ENCODE measurements around the gene CCDC149.

CCDC149 gene

DNA sequence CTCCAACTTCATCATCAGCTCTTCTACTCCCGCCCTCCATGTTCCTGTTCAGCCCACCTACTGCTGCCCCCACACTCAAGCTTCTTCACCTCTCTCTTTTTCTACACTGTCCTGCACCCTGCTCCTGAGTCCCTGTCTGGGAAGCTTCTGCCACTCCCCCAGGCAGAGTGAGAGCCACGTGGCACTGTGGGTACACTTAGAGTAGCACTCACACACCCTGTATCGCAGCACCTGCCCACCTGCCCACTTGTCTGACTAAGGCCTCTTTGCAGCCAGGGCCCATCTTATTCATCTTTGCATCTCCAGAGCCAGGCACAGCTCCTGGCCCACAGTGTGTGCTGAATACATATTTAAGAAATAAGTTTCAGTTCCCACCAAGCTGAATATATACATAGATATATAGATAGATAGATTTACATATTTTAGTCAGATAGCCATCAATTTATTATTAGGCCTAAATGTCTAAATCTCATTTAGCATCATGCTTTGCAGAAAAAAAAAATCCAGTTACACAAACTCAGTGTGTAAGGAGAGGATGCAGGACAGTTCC, 24.9 kb downstream of the CCDC149 start:
- no peaks in the 10 kb centered on the region for H3K9me3 ChIP-seq
- H3K36me3 ChIP-seq = peaks cover 4 to 20% (median 9%) of the 10 kb centered on the region in 3 donors
- H3K4me3 ChIP-seq = no peak overlapping the region
- TF ChIP-seq, protein P1, sequence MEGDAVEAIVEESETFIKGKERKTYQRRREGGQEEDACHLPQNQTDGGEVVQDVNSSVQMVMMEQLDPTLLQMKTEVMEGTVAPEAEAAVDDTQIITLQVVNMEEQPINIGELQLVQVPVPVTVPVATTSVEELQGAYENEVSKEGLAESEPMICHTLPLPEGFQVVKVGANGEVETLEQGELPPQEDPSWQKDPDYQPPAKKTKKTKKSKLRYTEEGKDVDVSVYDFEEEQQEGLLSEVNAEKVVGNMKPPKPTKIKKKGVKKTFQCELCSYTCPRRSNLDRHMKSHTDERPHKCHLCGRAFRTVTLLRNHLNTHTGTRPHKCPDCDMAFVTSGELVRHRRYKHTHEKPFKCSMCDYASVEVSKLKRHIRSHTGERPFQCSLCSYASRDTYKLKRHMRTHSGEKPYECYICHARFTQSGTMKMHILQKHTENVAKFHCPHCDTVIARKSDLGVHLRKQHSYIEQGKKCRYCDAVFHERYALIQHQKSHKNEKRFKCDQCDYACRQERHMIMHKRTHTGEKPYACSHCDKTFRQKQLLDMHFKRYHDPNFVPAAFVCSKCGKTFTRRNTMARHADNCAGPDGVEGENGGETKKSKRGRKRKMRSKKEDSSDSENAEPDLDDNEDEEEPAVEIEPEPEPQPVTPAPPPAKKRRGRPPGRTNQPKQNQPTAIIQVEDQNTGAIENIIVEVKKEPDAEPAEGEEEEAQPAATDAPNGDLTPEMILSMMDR (IDR thresholded peaks at IDR 0.05) = no peak
- no peak overlapping the region for H3K27ac ChIP-seq
- no peaks in the 10 kb centered on the region for H3K27me3 ChIP-seq
- H3K4me1 ChIP-seq = no peaks in the 10 kb centered on the region
- no peak for DNase-seq
- intact Hi-C loops (cut with DNase I; ENCODE audit: low total_unique reads) = no loop called here

DNA sequence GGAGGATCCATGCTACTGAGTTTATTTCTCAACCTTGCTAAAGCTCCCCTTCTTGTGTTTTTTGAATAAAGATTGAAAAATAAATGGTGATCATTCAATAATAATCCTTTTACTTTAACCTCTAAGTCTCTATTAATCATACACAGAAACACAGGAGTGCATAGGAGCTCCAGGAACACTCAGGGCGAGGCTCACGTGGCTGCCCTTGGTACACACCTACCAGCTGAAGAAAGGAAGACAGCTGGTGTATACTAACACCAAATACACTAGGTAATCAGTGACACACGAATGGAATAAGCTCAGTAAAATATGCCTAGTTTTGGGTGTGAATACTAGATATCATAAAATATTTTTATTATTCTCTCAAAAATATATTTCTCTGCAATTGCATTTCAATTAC, 26.2 kb downstream of the CCDC149 start:
- no peak for DNase-seq
- peaks cover 0 to 15% (median 5%) of the 10 kb centered on the region in 3 donors for H3K36me3 ChIP-seq
- H3K4me1 ChIP-seq = no peaks in the 10 kb centered on the region
- TF ChIP-seq, protein P1 (IDR thresholded peaks at IDR 0.05) = no peak
- intact Hi-C loops (cut with DNase I; ENCODE audit: low total_unique reads) = no loop called here
- no peaks in the 10 kb centered on the region for H3K9me3 ChIP-seq
- H3K27me3 ChIP-seq = no peaks in the 10 kb centered on the region
- no peak overlapping the region for H3K4me3 ChIP-seq
- H3K27ac ChIP-seq = no peak overlapping the region

DNA sequence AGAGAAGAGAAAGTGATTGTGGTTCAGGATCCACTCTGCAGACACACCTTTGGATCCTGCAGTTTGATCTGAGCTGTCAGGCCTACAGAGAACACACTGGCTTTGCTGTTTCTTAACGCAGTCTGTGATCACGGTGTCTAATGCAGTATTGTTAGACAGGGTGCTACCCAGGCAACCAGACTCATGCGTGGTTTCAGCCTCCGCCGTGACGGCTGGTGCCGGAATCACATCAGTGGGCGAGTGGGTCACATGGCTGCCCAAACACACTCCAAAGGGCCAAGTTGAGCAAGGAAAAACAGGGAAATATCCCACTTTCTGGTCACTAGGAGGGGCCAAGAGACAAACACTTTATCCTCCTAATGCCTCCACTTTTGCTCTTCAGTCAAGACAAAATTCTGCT, 27.5 kb downstream of the CCDC149 start:
- H3K9me3 ChIP-seq = no peaks in the 10 kb centered on the region

DNA sequence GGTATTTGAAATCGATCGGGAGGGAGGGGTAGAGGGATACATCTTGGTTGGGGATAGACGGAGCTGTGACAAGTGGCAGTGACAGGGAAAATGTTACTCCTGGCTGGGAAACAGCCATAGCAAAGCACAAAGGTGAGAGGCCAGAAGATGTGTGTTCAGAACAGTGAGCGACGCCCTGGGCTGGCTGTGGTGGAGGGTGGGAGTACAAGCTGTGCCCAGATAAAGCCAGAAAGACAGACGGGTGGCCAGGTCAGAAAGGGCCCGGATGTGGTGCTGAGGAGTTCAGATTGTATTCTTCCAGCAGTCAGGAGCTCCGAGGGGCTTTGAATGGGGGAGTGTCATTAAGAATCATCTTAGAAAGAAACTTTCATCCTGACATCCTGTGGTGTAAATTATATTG, 27.9 kb downstream of the CCDC149 start:
- H3K27ac ChIP-seq = no peak overlapping the region
- H3K4me3 ChIP-seq = no peak overlapping the region
- DNase-seq = no peak
- TF ChIP-seq, protein P1 (IDR thresholded peaks at IDR 0.05) = no peak
- intact Hi-C loops (cut with DNase I; ENCODE audit: low total_unique reads) = no loop called here
- H3K9me3 ChIP-seq = no peaks in the 10 kb centered on the region
- H3K4me1 ChIP-seq = no peaks in the 10 kb centered on the region
- H3K36me3 ChIP-seq = peaks cover 0 to 7% (median 0%) of the 10 kb centered on the region in 3 donors
- H3K27me3 ChIP-seq = no peaks in the 10 kb centered on the region

More for the DNA sequence above, 27.5 kb downstream of the CCDC149 start:
- no peak overlapping the region for H3K27ac ChIP-seq
- no peaks in the 10 kb centered on the region for H3K4me1 ChIP-seq
- TF ChIP-seq, protein P1 (IDR thresholded peaks at IDR 0.05) = no peak
- H3K27me3 ChIP-seq = no peaks in the 10 kb centered on the region
- DNase-seq = no peak
- peaks cover 0 to 7% (median 0%) of the 10 kb centered on the region in 3 donors for H3K36me3 ChIP-seq
- intact Hi-C loops (cut with DNase I; ENCODE audit: low total_unique reads) = no loop called here
- H3K4me3 ChIP-seq = no peak overlapping the region

DNA sequence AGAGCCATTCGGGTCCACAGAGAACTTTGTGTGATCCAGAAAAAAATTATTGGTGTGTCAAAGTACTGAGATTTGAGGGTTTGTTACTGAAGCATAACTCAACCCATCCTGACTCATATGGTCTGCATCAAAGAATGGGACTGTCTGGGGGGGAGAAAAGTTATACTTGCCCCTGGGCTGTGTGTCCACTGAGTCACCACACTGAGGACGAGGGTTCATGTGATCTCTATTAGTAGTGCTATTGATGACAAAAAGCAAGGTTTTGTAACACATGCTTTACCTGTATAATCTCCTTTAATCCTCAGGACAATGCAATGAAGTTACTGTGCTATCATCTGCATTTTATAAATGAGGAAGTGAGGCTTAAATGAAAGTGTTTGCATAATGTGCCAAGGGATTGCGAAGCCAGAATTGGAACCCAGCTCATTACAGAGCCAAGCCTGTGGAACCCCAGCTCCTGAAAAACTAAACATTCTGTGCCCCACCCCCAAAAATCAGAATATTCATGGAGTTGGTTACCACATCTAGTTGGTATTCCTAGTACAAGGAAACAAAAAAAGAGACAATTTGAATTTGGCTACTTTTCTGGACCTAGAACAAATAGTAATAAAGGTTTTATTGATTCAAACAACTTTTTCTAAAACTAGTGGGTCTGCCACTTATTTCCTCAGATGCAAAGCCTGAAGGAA, 31.2 kb downstream of the CCDC149 start:
- Histone ChIP-seq H3K27ac (no peak overlapping the region), H3K4me3 (no peak overlapping the region), H3K27me3 (no peaks in the 10 kb centered on the region), H3K4me1 (peaks cover 0 to 6% (median 0%) of the 10 kb centered on the region in 4 donors), H3K36me3 (no peaks in the 10 kb centered on the region), H3K9me3 (no peaks in the 10 kb centered on the region)
- intact Hi-C loops (cut with DNase I; ENCODE audit: low total_unique reads) = no loop called here
- DNase-seq = no peak
- TF ChIP-seq, protein P1 (IDR thresholded peaks at IDR 0.05) = no peak
